Stimulated activated CD8-positive, alpha-beta memory T cell treated with anti-CD3 and anti-CD28 coated beads, Interleukin-12 subunit alpha, Interleukin-12 subunit beta, amount 100 ng/mL, for 1 hour (primary cell): ENCODE results near the gene ST6GALNAC6.
"Not testable (repeated sequence)": the region's sequence is repeated elsewhere in the genome, so short reads cannot be mapped to it uniquely, and the experiment has no call there.

Experiments
- DNase-seq: peaks from one replicate; pipeline ENCODE4 v3.0.0-alpha.2; 2020; ENCODE audit warnings: low read depth

Gene ST6GALNAC6

DNA sequence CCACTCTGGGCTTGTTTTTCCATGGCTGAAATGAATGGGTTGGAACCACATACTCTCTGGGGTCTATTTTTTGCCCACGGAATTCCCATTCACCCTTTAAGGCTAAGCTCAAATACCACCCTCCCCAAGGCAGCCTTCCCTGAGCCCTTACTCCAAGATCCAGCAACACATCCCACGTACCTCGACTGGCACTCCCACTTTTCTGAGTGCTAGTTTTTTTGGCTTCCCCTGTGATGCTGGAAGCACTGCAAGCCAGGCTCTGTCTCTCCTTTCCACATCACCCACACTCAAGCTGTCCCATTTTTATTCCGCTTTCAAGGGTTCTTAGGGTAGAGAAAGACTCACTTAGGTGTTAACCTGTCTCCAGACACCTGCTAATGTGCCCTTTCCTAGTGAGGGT, 6.0 kb downstream of the ST6GALNAC6 start:
- no peak for DNase-seq

GRCh38 chr9:127892831-127893230, 6.6 kb downstream of the ST6GALNAC6 start:
- no peak for DNase-seq

- no peak for DNase-seq
Observed at GRCh38 chr9:127890053-127890452, 9.3 kb downstream of the ST6GALNAC6 start.

DNA sequence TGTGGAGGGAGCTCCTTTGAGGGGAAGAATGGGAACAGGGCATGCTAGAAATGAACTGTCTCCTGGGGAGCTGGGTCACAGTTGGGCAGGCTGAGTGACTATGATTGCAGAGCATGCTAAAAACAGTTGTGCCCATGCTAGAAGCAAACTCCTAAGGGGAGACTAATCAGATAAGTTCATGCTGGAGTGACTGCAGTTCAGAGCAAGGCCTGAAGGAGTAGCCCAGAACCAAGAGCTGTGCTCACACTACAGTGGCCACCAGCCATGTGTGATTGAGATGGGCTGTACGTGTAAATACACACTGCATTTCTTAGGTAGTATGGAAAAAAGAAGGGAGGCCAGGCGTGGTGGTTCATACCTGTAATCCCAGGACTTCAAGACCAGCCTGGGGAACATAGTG, 11.6 kb downstream of the ST6GALNAC6 start:
- no peak for DNase-seq

DNA sequence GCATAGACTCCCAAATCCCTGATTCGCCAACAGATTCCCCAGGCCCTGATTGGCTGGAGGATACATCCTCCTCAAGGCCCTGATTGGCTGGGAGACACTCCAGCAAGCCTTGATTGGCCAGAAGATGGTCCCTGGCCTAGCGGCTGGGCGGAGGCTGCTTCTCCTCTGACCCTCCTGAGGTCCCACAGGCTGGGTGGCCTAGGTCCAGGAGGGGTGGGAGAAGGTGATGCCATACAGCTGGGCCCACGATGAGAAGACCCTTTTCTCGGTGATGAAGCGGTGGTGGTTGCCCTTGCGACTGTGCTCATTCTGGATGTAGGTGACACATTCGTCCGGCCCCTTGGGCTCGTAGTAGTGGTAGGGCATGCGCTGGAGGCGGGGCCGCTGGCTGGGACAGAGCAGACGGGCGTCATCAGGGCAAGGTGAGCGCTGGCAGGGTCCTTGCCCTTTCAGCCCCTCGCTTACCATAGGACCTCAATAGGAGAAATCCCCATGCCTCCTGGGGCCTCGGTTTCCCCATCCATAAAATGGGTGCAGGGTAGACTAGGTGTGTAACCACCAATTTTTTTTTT, 12.9 kb downstream of the ST6GALNAC6 start:
- no peak for DNase-seq

DNA sequence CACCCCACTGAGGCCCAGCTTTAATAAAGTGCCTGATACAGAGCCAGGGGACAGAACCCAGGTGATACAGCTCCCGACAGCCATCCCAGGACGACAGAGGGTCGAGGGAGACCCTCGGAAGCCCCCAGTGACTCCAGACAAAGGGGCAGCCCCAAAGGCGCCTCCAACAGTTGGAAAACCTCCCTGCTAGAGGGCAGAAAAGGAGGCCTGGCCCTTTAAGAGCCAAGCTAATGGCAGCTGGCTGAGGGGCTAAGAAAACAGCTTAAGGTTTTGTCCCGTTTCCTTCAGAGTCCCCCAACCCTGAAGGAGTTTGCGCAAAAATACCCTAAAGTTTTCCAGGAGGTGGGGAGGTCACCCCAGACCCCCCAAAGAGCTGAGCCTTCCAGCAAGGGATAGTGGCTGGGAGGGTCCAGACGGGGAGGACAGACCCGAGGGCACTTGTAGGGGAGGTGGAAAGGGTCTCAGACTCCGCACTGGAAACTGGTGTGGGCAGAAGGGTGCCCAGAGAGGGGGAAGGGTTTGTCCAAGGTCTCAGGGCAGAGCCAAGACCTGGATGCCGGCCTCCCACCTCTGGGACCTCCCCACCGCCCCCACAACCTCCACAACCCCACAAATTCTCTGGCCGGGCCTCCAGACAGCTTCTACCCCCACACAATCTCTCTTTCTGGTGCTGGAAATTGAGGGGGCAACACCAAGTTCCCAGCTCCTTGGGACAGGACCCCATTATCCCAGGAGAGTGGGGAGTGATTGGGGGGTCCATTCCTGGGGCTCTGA, 13.7 kb downstream of the ST6GALNAC6 start:
- no peak for DNase-seq

DNA sequence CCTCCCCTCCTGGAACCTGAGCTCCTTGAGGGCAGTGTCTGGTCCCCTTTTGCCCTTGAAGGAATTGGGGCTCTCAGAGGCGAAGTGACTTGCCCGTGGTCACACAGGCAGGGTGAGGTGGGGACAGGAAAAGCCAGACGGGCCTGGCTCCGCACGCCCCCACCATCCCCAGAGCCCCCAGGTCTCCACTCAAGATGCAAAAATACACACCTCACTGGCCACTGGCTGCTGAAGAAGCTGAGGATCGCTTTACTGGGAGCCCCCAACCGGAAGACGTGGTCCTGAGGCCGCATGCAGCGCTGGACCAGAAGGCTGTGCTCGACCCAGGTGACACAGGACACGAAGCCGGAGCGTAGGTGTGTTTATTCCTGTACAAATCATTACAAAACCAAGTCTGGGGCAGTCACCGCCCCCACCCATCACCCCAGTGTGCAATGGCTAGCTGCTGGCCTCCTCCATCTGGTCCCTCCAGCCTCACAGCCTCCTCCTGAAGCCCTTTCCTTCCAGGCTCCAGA, 14.4 kb downstream of the ST6GALNAC6 start:
- DNase-seq = no peak

- no peak for DNase-seq
Observed at GRCh38 chr9:127884427-127884911, 14.9 kb downstream of the ST6GALNAC6 start.

DNA sequence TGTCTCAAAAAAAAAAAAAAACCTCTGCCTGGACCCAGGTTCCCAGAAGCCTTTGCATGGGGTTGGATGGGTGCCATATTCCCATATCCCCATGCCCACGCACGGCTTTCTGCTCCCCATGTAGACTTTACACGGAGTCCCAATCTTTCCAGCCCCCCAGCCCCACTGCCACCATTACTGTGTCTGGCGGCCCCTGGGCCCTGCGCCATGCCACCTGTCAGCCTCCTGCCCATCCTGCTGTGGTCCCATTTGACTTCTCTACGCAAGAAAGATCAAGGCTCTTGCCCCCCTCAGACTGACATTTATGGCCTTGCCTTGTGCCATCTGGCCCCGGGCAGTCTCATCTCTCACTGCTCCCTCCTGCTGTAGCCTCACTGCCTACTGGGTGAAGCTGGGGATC, 15.4 kb downstream of the ST6GALNAC6 start:
- DNase-seq = no peak

- not testable (repeated sequence) for DNase-seq
Observed at GRCh38 chr9:127881715-127882114, 17.7 kb downstream of the ST6GALNAC6 start.

GRCh38 chr9:127880143-127880542, 19.3 kb downstream of the ST6GALNAC6 start:
- DNase-seq = no peak

- DNase-seq = no peak
Observed at GRCh38 chr9:127878652-127879390, 20.6 kb downstream of the ST6GALNAC6 start.

GRCh38 chr9:127878001-127878651, 21.3 kb downstream of the ST6GALNAC6 start:
- DNase-seq = no peak

GRCh38 chr9:127877566-127877998, 21.8 kb downstream of the ST6GALNAC6 start, which contains the start of gene AK1:
AK1 (minus strand) TSS chr9:127877675; CDS start chr9:127874617, 3,058 bp downstream.
- no peak for DNase-seq

GRCh38 chr9:127876764-127877562, 22.4 kb downstream of the ST6GALNAC6 start:
- no peak for DNase-seq

GRCh38 chr9:127876026-127876763, 23.2 kb downstream of the ST6GALNAC6 start:
- DNase-seq = no peak

DNA sequence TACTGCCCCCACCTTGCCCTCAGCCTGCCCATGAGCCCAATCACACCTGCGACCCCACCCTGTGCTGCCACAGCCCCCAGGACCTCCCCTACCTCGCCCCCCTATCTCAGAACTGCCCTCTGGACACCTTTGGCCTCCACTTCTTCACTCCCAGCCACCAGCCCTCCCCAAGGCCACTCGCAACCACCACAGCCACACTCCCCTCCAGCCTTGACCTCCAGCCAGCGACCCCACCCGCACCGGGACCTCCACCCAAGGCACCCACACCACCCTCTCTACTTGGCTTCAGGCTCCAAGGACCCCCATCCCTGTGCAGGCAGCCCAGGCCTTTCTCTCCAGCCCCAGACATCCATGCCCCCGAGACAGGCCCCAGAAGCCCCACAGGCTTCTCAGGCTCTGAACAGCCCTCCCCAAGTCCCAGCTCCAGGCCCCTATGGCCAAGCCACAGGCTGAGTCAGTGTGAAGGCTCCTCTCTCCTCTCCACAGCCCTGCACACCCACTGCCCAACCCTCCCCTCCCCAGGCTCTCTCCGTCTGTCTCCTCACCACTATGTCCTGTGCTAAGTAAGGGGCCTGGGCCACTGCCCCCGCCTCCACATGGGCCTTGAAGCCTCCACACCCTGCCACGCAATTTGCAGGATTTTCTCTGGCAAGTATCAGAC, 24.0 kb downstream of the ST6GALNAC6 start:
- DNase-seq = no peak

GRCh38 chr9:127874301-127875221, 24.8 kb downstream of the ST6GALNAC6 start:
- DNase-seq = no peak

GRCh38 chr9:127873886-127874285, 25.5 kb downstream of the ST6GALNAC6 start:
- DNase-seq = no peak
